Loucy (cell line): Measurements from ENCODE around the gene BCR.

Experiments
- H2AFZ ChIP-seq: fragments of 200-600 bp; sonication (generic); 2 replicates; pipeline ENCODE4 v1.6.0; 2016; ENCODE audit warnings: antibody characterized with exemption, mild to moderate bottlenecking, low read length, moderate library complexity
- H3F3A ChIP-seq: fragments of 200-600 bp; 2 replicates; pipeline ENCODE4 v1.6.0; 2016; ENCODE audit warnings: antibody characterized with exemption, low read depth, mild to moderate bottlenecking
- H3K27me3 ChIP-seq: fragments of 200-600 bp; sonication (generic); 2 replicates; pipeline ENCODE4 v1.6.1; 2014; ENCODE audit warnings: low read length, mild to moderate bottlenecking; ENCODE audit not compliant: insufficient read depth, poor library complexity, severe bottlenecking
- H3K36me3 ChIP-seq: fragments of 200-600 bp; sonication (generic); 2 replicates; pipeline ENCODE4 v1.6.1; 2016; ENCODE audit warnings: low read length; ENCODE audit not compliant: insufficient read depth
- H3K4me1 ChIP-seq: fragments of 200-600 bp; sonication (generic); 2 replicates; pipeline ENCODE4 v1.5.1; 2014; ENCODE audit warnings: low read length, mild to moderate bottlenecking; ENCODE audit not compliant: insufficient read depth, poor library complexity, severe bottlenecking
- H3K4me2 ChIP-seq: fragments of 200-600 bp; sonication (generic); 2 replicates; pipeline ENCODE4 v1.6.0; 2014; ENCODE audit warnings: antibody characterized with exemption, low read length, low read depth, mild to moderate bottlenecking; ENCODE audit not compliant: poor library complexity, severe bottlenecking
- H3K4me3 ChIP-seq: fragments of 200-600 bp; sonication (generic); 2 replicates; pipeline ENCODE4 v1.5.1; 2014; ENCODE audit warnings: low read length, mild to moderate bottlenecking, mixed read lengths; ENCODE audit not compliant: poor library complexity, severe bottlenecking
- H3K79me2 ChIP-seq: fragments of 200-600 bp; sonication (generic); 2 replicates; pipeline ENCODE4 v1.6.1; 2014; ENCODE audit warnings: low read length; ENCODE audit not compliant: insufficient read depth
- H3K9ac ChIP-seq: fragments of 200-600 bp; sonication (generic); 2 replicates; pipeline ENCODE4 v1.6.0; 2014; ENCODE audit warnings: mild to moderate bottlenecking, low read depth, low read length, moderate library complexity; ENCODE audit not compliant: poor library complexity, severe bottlenecking
- H3K9me2 ChIP-seq: fragments of 200-600 bp; sonication (generic); replicated peaks from 2 replicates; pipeline ENCODE4 v1.6.1; 2016; ENCODE audit warnings: low read depth, low read length, mixed read lengths
- H3K9me3 ChIP-seq: fragments of 200-600 bp; sonication (generic); 2 replicates; pipeline ENCODE4 v1.6.1; 2014; ENCODE audit warnings: mild to moderate bottlenecking, antibody characterized with exemption, low read length, low read depth; ENCODE audit not compliant: insufficient read depth
- H4K20me1 ChIP-seq: fragments of 200-600 bp; sonication (generic); 2 replicates; pipeline ENCODE4 v1.6.0; 2014; ENCODE audit warnings: antibody characterized with exemption, low read length, mild to moderate bottlenecking; ENCODE audit not compliant: insufficient read depth, poor library complexity, severe bottlenecking
- CTCF ChIP-seq: fragments of 200-600 bp; sonication (generic); conservative IDR thresholded peaks from 2 replicates; pipeline ENCODE4 v1.5.1; 2014; ENCODE audit warnings: mild to moderate bottlenecking, antibody characterized with exemption, low read length
- EZH2phosphoT487 ChIP-seq: fragments of 200-600 bp; IDR thresholded peaks from 2 replicates; pipeline ENCODE4 v1.6.1; 2018; ENCODE audit warnings: antibody characterized with exemption, mild to moderate bottlenecking, moderate library complexity, borderline replicate concordance

BCR gene

GRCh38 chr22:23248583-23248982 is 68.3 kb downstream of the BCR start:
- H3K79me2 ChIP-seq = peaks cover 98% of the 10 kb centered on the region
- H4K20me1 ChIP-seq = peaks cover 96% of the 10 kb centered on the region
- H2AFZ ChIP-seq = no peak overlapping the region

GRCh38 chr22:23250056-23250784 is 69.9 kb downstream of the BCR start:
- H3K9me3 ChIP-seq = no peaks in the 10 kb centered on the region
- H3K4me2 ChIP-seq = no peak overlapping the region
- no peaks in the 10 kb centered on the region for H3K9me2 ChIP-seq
- no peak overlapping the region for H2AFZ ChIP-seq
- TF ChIP-seq CTCF (no peak), EZH2phosphoT487 (no peak)
- peaks cover 67% of the 10 kb centered on the region; the same call in 1 of the 2 replicates for H3K36me3 ChIP-seq
- H3F3A ChIP-seq = no peaks in the 10 kb centered on the region
- H3K27me3 ChIP-seq = no peaks in the 10 kb centered on the region
- H3K9ac ChIP-seq = no peak overlapping the region
- H3K4me3 ChIP-seq = no peak overlapping the region
- peaks cover 95% of the 10 kb centered on the region for H3K79me2 ChIP-seq
- peaks cover 14% of the 10 kb centered on the region for H3K4me1 ChIP-seq
- peaks cover 96% of the 10 kb centered on the region for H4K20me1 ChIP-seq

More at GRCh38 chr22:23248583-23248982, 68.3 kb downstream of the BCR start:
- no peaks in the 10 kb centered on the region for H3K9me2 ChIP-seq
- TF ChIP-seq EZH2phosphoT487 = no peak
- TF ChIP-seq CTCF = no peak
- H3F3A ChIP-seq = no peaks in the 10 kb centered on the region
- H3K4me3 ChIP-seq = no peak overlapping the region
- no peaks in the 10 kb centered on the region for H3K27me3 ChIP-seq
- no peaks in the 10 kb centered on the region for H3K9me3 ChIP-seq
- H3K9ac ChIP-seq = no peak overlapping the region
- peaks cover 14% of the 10 kb centered on the region for H3K4me1 ChIP-seq
- H3K36me3 ChIP-seq = peaks cover 65% of the 10 kb centered on the region; the same call in 1 of the 2 replicates
- no peak overlapping the region for H3K4me2 ChIP-seq

- no peaks in the 10 kb centered on the region for H3K27me3 ChIP-seq
- peaks cover 96% of the 10 kb centered on the region for H4K20me1 ChIP-seq
- H3K79me2 ChIP-seq = peaks cover 95% of the 10 kb centered on the region
- no peaks in the 10 kb centered on the region for H3F3A ChIP-seq
- no peak overlapping the region for H3K9ac ChIP-seq
- no peak overlapping the region for H3K4me3 ChIP-seq
- no peaks in the 10 kb centered on the region for H3K9me2 ChIP-seq
- H3K4me2 ChIP-seq = no peak overlapping the region
- TF ChIP-seq EZH2phosphoT487 (no peak), CTCF (no peak)
- peaks cover 14% of the 10 kb centered on the region for H3K4me1 ChIP-seq
- H3K9me3 ChIP-seq = no peaks in the 10 kb centered on the region
- no peak overlapping the region for H2AFZ ChIP-seq
- H3K36me3 ChIP-seq = peaks cover 67% of the 10 kb centered on the region; the same call in 1 of the 2 replicates
Observed at GRCh38 chr22:23250785-23251363, 70.6 kb downstream of the BCR start.
